ENCODE measurements around the gene NLGN2. TPM values are rescaled to one million over a fixed set of nuclear protein-coding genes. Genes with fewer than 3 reads are reported as not detected.

The NLGN2 gene
- total RNA-seq, 1 donor from 2014 or later, result 11.0 TPM

- no peak for DNase-seq (ENCODE audit: low spot score)
- intact Hi-C loops (cut with DNase I), result no loop called here
Observed at GRCh38 chr17:7408863-7409262, 1.2 kb downstream of the NLGN2 start.

DNA sequence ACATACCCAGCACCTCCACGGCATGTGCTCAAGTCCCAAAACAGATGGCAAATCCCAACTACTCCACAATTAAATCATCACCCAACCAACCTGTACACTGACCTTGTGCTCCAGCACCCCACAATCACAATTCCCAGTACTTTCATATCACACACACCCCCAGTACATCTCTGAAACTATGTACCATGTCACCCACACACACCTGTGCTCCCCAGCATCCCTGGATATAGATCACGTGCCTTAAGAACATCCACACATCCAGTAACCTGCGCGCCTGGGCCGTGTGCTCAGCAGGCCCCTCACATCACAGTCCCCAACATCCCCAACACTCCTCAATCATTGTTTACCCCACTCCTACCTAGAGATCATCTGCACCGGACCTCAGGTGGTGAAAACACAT is 2.1 kb downstream of the NLGN2 start:
- intact Hi-C loops (cut with DNase I), result no loop called here
- no peak for DNase-seq (ENCODE audit: low spot score)

DNA sequence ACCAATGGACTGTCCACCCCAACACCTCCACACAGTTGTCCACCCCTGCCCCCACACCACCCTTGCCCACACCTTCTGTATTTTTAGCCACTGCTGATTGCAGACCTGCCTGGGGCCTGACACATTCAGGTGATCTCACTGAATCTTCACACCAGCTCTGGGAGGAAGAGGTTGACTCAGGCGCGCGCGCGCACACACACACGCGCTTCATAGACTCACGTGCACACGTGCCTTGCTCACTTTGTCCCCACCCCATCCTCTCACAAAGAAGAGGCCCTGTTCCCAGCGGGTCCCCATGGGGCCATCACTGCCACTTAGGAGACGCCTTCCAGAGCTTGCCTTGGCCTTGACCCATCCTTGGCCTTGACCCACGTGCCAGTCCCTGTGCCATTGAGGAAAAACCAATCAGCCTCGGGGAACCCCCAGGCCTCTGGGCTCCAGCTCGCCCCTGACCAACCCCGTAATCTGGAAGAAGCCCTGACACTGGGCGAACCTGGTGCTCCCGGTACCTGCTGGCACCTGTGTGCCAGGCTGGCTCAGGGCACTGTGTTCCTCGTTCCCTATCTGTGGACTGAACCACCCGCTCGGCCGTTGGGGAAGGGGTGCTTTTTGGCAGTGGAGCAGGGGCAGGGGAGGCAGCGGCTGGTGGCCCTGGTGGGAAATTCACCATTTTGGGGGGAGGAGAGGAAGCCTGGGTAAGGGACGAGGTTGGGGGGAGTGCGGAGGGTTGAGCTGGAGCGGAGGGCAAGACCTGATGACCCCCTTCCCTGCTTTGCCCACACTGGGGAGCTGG is 3.2 kb downstream of the NLGN2 start:
- DNase-seq (ENCODE audit: low spot score), result no peak
- intact Hi-C loops (cut with DNase I), result no loop called here

DNA sequence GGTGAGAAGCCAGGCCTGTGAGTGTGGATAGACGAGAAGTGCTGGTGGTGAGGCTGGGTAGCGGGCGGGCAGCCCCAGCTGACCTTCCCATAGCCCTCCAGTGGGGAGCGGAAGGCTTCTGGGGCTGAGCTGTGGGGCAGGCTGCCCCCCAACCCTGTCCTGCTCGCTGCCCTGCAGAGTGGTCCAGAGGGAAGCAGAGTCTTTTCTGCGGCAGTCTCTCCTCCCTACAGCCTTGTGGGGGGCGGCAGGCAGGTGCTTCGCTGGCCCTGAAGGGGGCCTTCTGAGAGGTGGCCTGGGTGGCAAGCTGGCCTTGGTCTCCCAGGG is 3.7 kb downstream of the NLGN2 start:
- intact Hi-C loops (cut with DNase I), result no loop called here
- no peak for DNase-seq (ENCODE audit: low spot score)

DNA sequence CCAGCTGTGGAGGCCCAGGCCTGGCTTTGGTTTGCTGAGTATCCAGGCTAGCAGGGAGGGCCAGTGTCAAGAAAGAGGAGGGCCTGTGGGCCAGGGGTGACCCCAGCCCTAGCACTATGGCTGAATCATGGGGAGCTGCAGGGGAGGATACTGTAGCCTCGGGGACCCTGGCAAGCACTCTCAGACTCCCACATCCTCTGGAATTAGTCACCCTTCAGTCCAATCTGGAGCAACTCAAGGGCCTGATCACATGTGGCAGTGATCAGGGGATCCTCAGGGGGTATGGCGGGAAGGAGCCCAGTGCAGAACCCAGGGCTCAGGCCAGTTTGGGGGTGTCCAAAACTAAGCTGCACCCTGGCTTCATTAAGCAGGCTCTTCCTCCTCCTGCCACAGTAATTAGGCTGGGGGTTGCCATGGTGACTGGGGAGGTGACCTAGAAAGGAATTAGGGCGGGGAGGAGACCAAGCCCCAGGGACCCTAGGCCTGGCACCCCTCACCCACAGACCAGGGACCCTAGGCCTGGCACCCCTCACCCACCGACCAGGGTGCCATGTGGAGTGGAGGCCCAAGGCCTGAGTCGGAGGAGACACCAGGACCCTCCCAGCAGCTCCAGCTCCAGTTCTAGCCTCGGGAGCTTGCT is 5.8 kb downstream of the NLGN2 start:
- DNase-seq (ENCODE audit: low spot score), result no peak
- intact Hi-C loops (cut with DNase I), result no loop called here

- intact Hi-C loops (cut with DNase I), result no loop called here
- DNase-seq (ENCODE audit: low spot score), result no peak
Observed at GRCh38 chr17:7414837-7415236, 7.2 kb downstream of the NLGN2 start.

DNA sequence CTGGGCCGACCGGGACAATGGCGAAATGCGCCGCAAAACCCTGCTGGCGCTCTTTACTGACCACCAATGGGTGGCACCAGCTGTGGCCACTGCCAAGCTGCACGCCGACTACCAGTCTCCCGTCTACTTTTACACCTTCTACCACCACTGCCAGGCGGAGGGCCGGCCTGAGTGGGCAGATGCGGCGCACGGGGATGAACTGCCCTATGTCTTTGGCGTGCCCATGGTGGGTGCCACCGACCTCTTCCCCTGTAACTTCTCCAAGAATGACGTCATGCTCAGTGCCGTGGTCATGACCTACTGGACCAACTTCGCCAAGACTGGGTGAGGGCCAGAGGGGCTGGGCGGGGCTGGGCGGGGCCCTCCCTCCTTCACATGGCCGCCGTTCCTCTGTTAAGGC is 8.1 kb downstream of the NLGN2 start:
- intact Hi-C loops (cut with DNase I), result no loop called here
- no peak for DNase-seq (ENCODE audit: low spot score)

DNA sequence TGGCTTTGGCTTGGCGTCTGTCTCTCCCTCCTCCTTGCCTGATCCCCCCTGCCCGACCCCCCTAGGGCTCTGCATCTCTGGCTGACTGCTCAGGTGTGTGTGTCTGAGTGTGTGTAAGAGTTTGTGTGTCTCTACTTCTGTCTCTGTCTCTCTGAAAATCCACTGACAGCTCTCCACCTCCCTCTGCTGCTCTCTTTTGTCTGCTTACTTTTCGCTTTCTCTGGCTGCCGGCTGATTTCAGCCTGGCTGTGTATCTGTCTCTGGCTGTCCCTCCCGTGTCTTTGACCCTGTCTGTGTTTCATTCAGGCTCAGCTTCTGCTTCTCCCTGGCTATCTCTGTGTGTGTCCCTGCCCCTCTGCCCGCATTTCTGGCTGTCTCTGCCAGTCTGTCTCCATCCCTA is 8.7 kb downstream of the NLGN2 start:
- intact Hi-C loops (cut with DNase I), result no loop called here
- no peak for DNase-seq (ENCODE audit: low spot score)

GRCh38 chr17:7417056-7417655 is 9.5 kb downstream of the NLGN2 start:
- no peak for DNase-seq (ENCODE audit: low spot score)
- intact Hi-C loops (cut with DNase I), result no loop called here

DNA sequence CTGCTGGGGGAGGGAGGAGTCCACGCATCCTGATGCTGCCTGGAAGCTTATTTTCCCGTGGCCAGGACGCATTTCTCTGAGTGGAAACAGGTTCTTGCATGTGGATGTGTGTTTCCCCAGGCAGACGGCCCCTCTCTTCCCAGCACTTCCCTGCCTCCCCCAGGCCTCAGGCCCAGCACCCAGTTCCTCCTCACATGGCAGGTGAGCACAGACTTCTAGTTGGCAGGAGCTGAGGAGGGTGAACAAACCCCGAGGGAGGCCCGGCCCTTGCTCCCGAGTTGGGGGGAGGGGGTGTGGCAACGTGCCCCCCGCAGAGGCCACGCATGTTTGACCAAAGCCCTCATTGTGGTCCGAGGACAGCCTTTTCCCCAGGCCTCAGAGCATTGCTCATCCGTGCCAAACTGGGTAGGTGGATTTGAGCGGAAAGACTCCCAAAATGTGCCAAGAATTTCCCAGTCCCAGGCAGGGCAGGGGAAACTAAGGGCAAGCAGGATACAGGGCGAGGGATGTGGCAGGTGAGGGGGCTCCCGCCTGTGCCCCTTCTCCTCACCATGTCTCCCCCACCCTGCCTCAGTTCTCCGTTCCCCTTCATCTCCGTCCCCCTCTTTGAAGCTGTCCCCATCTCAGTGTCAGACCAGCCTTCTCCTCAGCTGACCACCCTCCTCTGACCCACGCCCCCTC is 11.0 kb downstream of the NLGN2 start:
- intact Hi-C loops (cut with DNase I), result no loop called here
- DNase-seq (ENCODE audit: low spot score), result no peak

DNA sequence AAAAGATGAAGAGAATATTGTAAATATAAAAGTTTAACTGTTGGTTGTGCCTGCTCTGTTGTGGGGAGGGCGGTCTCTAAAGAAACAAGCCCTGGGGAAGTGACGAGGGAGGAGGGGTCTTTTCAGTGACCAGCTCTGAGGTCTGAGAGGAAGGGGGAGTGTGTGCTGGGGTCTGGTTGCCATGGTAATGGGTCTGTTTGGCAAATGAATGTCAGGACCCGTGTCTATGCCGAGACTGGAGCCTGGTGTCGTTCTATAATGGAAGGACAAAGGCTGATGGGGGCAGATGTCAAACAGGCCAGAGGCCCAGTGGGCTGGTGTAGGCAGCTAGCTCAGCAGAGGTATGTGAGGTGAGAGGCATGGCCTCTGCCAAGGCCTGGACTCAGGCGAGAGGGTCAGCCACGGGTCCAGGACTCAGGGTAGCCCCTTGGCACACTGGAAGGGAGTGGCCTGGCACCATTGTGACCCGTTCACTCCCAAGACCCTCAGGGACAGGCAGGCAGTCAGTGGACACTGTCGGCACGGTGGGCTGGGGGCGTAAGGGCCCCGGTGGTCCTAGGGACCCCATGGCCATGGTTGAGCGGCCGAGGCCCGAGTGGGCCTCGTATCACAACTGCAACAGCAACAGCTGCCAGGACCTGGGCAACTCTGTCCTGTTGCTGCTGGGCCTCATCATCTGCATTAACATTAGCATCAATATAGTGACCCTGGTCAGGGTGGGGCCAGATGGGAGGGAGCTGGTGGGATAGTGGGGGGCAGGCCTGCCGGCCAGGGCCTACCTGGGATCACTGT is 12.4 kb downstream of the NLGN2 start, which contains the start of gene SPEM1:
Gene SPEM1 (plus strand): TSS at position 506 of the 792 bp plus-strand sequence. CDS start 61 bp downstream, at position 567.
- DNase-seq (ENCODE audit: low spot score), result no peak
- intact Hi-C loops (cut with DNase I), result no loop called here

DNA sequence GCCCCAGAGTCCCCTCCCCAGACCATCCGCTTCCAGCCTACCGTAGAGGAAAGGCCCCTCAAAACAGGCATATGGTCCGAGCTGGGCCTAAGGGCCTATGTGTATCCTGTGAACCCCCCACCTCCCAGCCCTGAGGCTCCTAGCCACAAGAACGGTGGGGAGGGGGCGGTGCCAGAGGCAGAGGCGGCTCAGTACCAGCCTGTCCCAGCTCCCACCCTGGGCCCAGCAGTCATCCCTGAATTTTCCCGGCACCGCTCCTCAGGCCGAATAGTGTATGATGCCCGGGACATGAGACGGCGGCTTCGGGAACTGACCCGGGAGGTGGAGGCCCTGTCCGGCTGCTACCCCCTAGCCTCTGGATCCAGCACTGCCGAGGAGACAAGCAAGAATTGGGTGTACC is 13.5 kb downstream of the NLGN2 start:
- DNase-seq (ENCODE audit: low spot score), result no peak
- intact Hi-C loops (cut with DNase I), result no loop called here

DNA sequence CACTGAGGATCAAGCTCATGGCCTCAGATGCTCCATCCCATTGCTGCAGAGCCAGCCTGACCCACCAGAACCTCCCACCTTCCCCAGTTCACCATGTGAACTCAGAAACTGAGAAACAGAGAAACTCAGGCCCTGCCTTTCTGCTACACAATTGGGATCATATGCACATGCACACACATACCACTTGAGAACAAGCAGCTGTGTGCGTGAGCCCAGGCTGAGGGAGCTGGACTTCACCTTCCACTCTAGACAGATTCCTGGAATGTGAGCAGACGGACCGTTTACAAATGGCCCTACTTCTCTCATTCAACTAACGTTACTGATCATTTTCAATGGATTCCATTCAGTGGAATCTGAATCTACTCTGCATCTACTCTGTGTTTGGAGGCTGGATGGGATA is 16.0 kb downstream of the NLGN2 start:
- DNase-seq (ENCODE audit: low spot score), result no peak
- intact Hi-C loops (cut with DNase I), result no loop called here

- no peak for DNase-seq (ENCODE audit: low spot score)
- intact Hi-C loops (cut with DNase I), result no loop called here
Observed at GRCh38 chr17:7425316-7425715, 17.7 kb downstream of the NLGN2 start, which contains the start of gene SPEM2. Gene SPEM2, plus strand, starts transcription at chr17:7425616. Its CDS starts 73 bp downstream, at chr17:7425689.

DNA sequence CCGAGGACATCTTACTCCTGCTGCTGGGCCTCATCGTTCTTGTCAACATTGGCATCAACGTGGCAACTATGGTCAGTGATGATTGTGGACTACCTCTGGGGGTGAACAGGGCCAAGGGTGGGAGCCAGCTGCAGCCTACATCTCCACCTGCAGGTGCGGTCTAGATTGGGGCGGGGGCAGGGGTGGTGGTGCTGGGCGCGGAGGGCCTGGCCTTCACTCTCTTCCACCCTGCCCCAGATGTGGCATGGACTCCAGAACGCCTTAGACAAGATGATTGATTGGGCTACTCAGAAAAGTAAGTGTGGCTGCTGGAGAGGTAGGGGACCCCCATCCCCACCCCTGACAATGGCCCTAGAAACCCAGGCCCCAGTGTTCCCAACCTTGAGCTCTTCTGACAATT is 18.1 kb downstream of the NLGN2 start:
- intact Hi-C loops (cut with DNase I), result no loop called here
- DNase-seq (ENCODE audit: low spot score), result no peak

- no peak for DNase-seq (ENCODE audit: low spot score)
- intact Hi-C loops (cut with DNase I), result no loop called here
Observed at GRCh38 chr17:7426203-7426863, 18.7 kb downstream of the NLGN2 start.

DNA sequence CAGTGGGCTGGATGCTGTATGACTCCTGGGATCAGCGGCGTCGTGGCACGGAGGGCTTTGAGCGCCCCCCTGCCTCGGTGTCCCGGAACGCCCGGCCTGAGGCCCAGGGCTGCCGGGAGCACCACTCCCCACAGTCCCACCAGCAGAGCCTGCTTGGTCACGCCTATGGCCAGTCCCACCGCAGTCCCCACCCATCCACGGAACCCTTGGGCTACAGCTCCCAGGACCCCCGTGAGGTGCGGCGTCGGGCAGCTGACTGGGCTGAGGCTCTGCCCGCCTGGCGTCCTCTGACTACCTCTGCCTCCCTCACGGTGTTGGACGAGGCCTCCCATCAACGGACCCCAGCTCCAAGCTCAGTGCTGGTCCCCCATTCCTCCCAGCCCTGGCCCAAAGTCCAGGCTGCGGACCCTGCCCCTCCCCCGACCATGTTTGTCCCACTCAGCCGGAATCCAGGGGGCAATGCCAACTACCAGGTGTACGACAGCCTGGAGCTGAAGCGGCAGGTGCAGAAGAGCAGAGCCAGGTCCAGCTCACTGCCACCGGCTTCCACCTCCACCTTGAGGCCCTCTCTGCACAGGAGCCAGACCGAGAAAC is 19.3 kb downstream of the NLGN2 start:
- intact Hi-C loops (cut with DNase I), result no loop called here
- no peak for DNase-seq (ENCODE audit: low spot score)

DNA sequence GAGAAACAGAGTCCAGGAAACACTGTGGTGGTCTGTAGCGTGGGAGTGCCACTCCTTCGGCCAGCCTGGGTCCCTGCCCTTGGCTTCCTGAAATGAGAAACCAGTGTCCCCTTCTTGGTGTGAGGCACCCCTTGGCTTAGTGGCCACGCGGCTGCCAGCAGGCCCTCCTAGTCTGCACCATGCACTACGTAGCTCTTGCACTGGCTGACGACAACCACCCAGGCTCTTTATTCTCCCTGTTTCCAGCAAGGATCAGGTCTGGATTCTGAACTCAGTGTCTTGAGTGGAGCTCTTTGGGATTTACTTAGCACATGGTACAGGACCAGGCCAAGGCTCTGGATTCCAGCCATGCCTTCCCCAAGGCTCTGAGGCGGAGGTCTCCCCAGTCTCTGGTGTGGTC is 19.9 kb downstream of the NLGN2 start:
- no peak for DNase-seq (ENCODE audit: low spot score)
- intact Hi-C loops (cut with DNase I), result no loop called here

DNA sequence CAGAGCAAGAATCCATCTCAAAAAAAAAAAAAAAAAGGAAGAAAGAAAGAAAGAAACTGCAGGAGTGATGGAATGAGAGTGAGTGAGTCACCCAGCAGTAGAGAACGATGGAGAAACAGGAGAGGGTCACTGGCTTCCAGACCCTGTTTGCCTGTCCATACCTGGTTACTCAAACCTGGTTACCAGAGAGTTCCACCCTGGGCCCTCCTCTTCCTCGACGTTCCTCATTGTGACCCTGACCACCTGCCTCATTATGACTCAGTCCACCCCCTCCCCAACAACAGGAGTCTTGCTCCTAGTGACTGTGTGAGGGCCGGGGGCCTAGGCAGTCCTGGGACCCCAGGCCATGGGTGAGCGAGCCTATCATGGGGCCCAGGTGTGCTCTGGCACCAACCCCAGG is 20.9 kb downstream of the NLGN2 start, which contains the start of gene SPEM3:
Gene SPEM3 (plus strand): TSS at position 301 of the 400 bp plus-strand sequence. CDS start 46 bp downstream, at position 347.
- DNase-seq (ENCODE audit: low spot score), result no peak
- intact Hi-C loops (cut with DNase I), result no loop called here
